Measurements from ENCODE around the gene CAMK2G.

GRCh38 chr10:73801253-73801590, 73.1 kb downstream of the CAMK2G start:
- TF ChIP-seq CTCF (IDR thresholded peaks at IDR 0.05; ENCODE audit: insufficient read depth, low read length, poor library complexity, severe bottlenecking) (no peak), EZH2phosphoT487 (conservative IDR thresholded peaks at IDR 0.05; ENCODE audit: low read length) (no peak)

Measured in SU-DHL-6 (cell line).